ENCODE data around the gene ANO3.
"Not testable (repeated sequence)": the region's sequence is repeated elsewhere in the genome, so short reads cannot be mapped to it uniquely, and the experiment has no call there.

Gene ANO3

DNA sequence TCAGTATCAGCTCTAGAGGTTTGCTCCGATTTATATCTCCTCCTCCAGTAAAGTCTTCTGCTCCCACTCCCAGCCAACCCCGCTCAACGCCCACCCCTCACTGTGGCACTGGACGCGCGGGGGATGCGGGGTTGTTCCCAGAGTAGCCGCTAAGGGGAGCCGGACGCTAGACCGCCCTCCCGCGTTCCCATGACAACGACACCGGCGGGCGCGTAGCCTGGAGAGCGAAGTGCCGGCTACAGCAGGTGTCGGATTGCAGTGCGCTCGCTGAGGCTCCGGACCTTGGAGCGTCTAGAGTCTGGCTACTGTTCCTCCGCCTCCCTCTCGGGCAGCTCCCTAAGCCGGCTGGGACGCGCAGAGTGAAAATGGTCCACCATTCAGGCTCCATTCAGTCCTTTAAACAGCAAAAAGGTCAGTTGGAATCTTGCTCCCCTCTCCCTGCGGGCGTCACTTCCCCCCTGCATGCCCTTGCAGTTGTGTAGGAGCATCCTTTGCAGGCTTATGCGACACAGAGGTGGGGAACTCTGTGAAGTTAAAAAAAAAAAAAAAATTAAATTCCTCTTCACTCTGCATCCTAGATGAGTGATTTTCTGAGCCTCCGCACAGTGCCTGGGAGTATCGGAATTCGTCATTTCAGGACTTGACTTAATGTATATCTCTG, at the start of gene ANO3:
ANO3 (plus strand) TSS at position 220 of the 661 bp plus-strand sequence; CDS start at position 366, 146 bp downstream.
- no peak for DNase-seq (ENCODE audit: extremely low read depth in 1 of 2, low read depth in 1 of 2)

DNA sequence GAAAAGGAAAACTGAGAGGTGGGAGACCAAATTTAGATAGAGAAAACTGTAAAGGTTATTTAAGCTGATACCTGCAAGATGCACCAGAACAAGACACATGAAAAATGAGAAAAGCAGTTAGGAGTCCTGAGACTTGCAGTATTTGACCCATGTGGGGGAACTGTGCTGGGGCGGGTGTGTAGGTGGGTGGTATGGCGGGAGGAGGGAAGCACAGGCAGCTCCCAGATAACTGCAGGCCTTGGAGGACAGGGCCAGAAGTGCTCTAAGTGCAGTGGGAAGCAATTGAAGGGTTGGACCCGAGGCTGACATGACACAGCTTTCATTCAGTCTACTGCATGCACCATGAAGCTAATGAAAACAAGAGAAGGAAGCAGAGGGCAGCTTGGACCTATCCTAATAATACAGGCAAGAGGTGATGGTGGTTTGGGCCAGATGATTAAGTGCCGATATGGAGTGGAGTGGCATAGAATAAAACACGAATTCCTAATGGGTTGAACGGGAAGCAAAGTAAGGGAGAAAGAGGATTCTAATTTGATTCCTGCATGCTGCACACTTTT, 48.0 kb upstream of the ANO3 start:
- no peak for DNase-seq (ENCODE audit: extremely low read depth in 1 of 2, low read depth in 1 of 2)

DNA sequence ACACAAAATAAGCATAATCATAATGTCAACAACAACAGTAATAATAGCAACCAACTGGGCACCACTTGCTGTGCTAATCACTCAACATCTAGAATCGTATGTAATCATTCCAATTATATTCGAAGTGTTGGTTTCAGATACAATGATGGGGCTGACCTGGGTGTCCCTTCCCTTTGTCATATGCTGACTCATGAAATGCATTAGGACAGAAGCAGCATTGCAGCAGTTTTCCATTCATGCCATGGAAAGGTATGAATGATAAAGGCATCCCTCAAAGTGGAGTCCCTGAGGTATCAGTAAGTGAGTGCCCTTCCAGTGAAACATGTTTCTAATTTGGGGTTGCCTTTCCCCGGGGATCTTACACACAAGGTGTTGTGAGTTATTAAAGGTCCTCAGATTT, 46.3 kb upstream of the ANO3 start:
- DNase-seq (ENCODE audit: extremely low read depth in 1 of 2, low read depth in 1 of 2) = no peak

DNA sequence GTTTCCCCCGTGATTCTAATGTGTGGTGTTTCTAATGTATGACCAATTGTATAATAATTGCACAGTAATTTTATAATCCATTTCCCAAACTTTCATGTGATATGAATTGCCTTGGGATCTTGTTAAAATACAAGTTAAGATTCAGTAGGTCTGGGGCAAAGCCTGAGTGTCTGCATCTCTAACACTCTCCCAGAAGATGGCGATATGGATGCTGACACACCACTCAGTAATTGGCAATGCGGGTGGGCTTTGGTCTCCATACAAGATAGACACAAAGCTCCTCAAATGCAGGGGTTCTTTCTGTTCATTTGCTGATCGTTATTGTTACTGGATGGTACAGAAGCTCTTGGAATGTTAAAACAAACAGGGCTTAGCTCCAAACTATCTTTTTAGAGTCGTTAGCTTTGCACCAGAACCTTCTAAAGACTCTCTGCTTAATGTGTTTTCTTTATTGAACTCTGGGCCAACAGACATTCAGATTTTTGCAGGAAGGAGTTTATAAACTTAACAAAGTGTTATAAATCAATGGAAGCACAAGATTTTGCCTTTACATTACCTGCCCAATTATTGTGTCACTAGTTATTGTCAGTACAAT, 45.4 kb upstream of the ANO3 start:
- DNase-seq (ENCODE audit: extremely low read depth in 1 of 2, low read depth in 1 of 2) = no peak

DNA sequence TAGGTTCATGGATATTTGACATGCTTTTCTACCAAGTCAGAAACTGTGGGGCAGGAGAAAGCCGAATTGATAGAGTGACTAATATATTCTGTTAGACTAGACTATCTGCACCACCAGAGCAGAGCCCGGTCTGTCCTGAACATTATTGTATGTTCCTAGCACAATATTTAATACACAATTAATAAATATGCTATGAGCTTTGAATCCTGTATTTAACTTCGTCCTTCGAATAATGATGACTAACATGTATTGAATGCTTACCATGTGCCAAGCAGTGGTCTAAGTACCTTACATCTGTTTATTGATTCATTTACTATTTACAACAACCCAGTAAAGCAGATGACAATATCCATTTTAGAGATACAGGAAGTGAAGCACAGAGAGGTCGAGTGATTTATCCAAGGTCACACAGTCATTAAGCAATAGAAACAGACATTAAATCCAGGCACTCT, 44.8 kb upstream of the ANO3 start:
- DNase-seq (ENCODE audit: extremely low read depth in 1 of 2, low read depth in 1 of 2) = no peak

DNA sequence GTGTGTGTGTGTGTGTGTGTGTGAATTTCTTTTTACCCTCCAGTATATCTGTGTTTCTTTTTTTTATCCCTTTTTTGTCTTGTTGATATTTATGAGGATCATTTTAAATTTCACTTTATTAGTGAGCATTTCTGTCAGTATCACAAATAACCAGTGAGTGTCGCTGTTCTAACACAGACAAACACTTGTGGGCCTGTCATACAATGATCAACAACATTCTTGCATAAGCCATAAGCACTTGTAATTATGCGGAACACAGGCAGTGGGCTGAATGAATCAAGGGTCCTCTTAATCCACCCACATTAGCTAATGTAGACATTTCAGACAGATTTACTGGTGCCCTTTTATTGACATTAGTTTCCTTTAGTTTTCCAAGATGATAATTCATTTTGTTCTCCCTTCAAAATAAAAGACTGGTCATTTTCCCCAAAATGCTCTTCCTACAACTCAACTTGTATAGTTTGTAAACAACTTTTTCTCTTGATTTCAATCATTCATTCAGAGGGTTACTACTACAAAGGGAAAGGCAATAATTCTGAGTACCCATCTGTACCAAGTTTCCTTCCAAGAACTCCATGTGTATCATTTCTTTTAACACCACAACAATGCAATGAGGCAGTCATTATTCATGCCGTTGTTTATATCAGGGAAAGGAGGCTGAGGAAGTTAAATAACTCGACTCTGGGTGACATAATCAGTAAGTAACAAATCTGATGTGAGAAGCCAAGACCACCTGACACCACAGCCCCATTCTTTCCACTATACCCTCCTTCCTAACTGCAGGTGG, 34.5 kb upstream of the ANO3 start:
- DNase-seq (ENCODE audit: extremely low read depth in 1 of 2, low read depth in 1 of 2) = no peak

DNA sequence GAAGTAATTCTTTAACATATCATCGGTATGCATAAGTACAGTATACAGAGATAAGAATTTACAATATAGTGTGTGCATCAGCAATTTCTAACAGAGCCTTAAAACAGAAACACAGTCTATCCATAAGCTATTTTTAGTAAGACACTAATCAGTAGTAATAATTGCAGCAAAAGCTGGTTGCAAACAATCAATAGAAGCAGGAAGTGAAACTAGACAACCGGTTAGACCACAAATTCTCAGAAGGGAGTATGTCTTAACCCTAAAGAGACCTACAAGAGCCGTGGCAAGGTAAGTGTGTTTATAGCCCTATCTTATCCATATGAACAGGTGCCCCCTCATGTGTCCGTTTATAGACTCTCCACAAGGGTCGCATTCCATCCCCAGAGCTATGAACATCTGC, 15.6 kb upstream of the ANO3 start:
- not testable (repeated sequence) for DNase-seq (ENCODE audit: extremely low read depth in 1 of 2, low read depth in 1 of 2)

DNA sequence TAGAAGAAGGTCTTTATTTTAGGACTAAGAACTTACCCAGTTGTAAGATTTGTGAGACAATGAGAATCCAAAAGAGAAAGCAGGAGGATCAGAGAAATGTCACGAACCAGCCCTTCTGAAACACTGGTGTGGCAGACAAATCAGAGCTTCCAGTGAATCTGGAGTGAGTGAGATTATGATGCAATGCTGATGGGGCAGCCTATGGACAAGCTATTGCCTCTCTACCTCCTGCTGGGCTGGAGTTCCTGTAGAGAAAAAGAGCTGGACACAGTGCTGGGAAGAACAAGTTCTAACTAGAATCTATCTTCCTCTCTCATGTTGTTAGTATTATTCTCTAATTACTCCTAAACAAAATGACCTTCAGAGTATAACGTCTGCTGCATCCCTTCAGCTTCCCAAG, 12.0 kb upstream of the ANO3 start:
- DNase-seq (ENCODE audit: extremely low read depth in 1 of 2, low read depth in 1 of 2) = no peak

DNA sequence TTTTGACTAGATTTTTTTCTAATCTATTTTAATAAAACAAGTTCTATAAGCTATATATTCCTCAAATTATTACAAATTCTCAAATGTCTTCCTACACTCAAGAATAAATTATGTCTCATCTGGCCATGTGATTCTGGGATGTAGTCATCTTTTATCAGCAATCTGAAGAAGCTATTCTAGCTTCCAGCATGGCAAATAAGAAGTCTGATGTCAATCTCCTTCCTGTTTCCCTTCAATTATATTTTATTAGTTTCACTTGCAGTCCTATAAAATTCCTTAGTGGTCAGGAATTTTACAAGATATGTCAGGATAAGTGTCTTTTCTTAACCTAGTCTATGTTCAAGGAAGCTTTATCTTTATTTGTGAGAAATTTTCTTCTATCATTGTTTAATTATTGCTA, 10.4 kb upstream of the ANO3 start:
- no peak for DNase-seq (ENCODE audit: extremely low read depth in 1 of 2, low read depth in 1 of 2)

DNA sequence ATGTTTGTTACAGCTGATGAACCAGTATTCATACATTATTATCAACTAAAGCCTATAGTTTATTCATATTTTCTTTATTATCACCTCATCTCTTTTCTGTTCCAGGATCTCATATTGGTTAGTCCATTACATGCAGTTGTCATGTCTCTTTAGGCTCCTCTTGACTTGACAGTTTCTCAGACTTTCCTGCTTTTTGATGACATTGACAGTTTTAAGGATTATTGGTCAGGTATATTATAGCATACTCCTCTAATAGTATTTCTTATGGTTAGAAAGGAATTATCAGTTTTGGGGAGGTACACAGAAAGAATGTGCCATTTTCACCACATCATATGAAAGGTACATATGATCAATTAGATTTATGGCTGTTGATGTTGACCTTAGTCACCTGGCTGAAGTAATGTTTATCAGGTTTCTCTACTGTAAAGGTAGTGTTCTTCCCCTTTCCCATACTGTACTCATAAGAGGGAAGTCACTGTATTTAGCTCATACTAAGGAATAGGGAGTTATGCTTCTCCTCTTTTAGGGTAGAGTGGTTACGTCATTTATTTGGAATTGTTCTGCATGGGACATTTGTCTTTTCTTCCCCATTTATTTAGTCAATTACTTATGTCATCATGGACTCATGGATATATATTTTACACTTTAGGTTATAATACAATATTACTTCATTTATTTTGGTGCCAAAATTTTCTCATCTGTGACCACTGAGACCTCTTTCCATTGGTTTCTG, 9.4 kb upstream of the ANO3 start:
- DNase-seq (ENCODE audit: extremely low read depth in 1 of 2, low read depth in 1 of 2) = no peak

DNA sequence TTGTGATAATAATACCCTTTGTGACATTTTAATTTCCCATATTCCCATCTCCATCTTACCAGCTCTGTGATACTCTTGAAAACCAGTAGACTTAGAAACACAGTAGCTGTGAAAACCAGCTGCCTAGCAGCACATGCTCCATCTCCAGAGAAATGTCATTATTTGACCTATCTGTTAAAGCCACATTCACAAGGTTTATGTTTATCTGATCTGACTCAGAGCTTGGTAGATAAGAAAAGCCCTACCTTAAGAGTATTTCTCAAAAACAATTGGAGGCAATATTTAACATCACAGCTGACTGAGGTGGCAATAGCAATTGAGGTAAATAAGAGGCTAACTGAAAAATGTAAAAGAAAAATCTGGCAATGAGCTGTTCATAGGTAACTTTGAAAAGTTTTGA, 8.1 kb upstream of the ANO3 start:
- DNase-seq (ENCODE audit: extremely low read depth in 1 of 2, low read depth in 1 of 2) = no peak

DNA sequence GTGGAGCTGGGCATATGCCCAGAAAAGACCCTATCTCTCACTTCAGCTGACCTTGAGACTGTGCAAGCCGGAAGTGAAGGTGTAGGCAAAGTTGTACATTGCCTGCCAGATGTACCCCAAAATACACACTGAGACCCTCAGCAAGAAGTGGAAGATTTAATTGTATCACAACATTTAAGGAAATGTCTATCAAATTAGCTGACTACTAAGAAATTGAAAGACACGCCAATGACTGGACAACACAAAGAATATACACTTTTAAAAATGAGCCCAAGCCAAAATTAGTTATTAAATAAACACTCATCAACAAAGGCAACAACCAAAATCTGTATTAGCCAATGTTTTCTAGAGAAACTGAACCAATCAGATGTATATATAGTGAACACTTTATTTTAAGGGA, 7.7 kb upstream of the ANO3 start:
- no peak for DNase-seq (ENCODE audit: extremely low read depth in 1 of 2, low read depth in 1 of 2)

DNA sequence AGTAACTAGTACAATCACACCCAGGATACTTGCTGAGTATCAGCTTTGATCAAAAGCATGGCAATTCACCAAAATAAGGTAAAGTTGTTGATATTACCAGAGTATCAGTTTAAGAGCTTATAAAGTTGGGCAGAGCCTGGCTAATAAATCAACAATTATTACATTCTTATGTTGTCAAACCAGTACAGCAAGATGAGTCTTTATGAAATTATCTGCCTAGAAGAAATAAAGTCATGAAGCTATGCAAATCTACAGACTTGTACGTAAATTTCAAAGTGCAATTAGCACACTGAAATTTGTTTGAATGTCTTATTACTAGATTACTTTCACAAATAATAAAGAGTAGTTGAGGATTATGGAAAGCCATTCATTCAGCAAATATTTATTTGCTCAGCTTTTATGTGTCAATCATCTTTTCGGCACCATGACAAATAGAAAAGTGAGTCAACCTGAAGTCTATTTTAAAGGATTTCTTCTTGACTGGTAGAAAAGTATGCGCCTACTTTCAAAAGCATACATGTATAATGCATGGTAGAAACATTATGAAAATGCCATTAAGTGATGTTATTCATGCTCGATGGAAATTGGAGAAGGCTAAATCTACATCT, 5.0 kb upstream of the ANO3 start:
- DNase-seq (ENCODE audit: extremely low read depth in 1 of 2, low read depth in 1 of 2) = no peak

DNA sequence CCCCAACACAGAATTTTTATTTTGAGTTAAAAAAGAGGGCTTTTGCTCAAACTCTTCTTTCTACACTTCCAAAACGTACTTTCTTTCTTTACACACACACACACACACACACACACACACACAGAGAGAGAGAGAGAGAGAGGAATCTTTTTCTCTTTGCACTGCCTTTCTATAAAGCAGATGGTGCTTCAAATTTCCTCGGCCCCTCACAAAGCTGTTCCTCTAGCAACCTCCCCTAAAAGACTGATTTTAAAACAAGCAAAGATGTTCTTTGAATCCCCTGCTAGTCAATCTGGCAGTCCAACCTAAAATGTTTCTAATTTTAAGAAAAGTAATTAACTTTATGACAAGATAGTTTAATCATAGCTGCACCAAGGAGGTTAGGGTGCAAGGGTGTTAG, 2.7 kb upstream of the ANO3 start:
- DNase-seq (ENCODE audit: extremely low read depth in 1 of 2, low read depth in 1 of 2) = no peak

DNA sequence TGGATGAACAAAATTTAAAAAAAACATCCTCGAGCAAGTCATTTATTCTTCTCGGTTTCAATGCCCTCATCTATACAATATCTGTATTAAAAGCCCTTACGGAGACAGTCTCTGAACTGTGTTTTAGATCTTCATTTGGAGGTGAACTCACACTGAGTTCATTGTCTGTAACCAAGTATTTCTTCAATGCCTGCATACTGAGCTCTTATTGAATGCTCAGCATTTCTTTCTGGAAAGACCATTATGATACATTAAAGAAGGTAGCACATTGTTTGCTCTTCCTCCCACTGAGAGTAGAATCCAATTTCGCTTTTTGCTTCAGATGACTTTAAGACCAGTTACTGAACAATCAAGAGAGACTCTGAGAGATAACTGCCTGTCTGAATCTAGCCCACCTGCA, 1.7 kb upstream of the ANO3 start:
- DNase-seq (ENCODE audit: extremely low read depth in 1 of 2, low read depth in 1 of 2) = no peak

DNA sequence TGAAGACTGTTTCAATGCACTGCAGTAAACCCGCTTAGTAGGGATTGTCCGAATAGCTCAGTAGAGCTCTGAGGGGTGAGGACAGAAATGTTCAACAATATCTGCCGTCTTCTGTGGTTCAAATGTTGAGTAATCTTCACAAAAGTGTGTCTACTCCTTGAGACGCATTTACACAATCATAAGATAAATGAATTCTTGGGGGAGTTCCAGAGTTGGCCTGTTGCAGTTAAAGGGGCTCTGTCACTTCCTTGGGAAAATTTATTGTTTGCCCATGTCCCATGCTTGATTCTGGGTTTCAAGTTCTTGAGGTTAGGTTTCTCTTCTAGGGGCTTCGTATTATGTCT, 614 bp downstream of the ANO3 start:
- no peak for DNase-seq (ENCODE audit: extremely low read depth in 1 of 2, low read depth in 1 of 2)

DNA sequence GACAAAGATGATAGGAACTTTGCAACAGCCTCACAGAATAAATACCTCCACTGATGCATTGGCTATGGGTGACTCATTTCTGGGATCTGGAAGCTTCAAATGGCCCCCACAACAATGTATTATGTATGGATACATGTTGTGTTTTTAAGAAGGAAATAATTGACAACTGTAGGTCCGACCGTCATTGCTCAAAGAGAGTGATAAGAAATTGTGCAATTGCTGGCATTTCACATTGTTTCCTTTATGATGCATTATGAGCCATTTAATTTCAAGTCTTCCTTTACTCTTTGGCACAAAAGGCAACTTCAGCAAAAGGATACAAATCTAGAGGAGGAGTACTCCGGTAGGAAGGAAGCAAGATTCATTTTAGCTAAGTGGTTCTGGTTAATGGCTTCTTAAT, 2.0 kb downstream of the ANO3 start:
- no peak for DNase-seq (ENCODE audit: extremely low read depth in 1 of 2, low read depth in 1 of 2)

DNA sequence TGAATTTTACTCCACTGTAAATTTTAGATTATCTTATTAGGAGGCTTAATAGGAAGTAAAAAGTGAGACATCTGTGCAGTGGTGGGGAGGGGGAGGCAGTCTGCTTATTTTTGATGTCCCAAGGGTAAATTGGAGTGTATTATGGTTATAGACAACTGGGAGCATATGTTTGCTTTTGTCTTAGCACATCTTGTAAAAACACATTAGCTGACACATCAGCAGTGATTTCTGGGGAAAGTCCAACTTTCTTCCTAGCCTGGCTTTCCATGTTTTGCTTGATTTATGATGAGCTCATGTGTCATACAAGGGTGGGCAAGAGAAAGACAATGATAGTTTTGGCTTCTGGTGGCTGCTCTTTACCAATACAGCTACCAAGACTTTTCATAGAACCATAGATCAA, 4.0 kb downstream of the ANO3 start:
- no peak for DNase-seq (ENCODE audit: extremely low read depth in 1 of 2, low read depth in 1 of 2)

DNA sequence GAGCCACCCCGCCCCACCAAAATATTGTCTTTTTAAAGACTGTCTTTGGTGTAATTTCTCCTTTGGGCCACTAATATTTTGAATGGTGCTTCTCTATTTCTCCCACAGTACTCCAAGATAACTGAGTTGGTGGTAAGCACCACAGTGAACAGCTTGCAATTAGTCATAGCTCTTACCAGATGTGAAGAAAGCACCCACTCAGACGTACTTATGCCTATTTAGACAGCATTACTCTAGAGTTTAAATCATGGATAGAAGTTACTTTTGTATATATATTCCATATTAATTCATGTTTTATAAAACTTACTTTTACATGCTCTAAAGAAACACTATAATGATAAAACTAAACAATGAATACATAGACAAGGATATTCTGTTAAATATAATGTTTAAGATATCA, 12.7 kb downstream of the ANO3 start:
- no peak for DNase-seq (ENCODE audit: extremely low read depth in 1 of 2, low read depth in 1 of 2)

DNA sequence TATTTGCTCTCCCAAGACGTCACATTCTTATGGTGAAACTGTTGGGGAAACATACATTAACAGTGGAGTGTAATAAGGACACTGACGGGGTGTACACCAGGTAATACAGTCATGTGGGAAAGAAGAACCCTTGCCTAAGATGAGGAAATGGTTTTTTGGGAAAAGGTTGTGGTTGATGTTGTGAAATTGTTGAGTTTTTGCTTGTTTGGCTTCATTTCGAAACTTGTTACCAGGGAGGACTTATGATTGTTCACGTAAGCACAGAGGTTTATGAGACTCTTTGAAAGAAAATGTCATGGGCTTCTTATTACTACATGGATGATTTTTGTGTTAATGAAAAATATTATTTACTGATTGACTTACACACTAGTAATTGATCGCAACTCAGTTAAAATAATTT, 16.8 kb downstream of the ANO3 start:
- no peak for DNase-seq (ENCODE audit: extremely low read depth in 1 of 2, low read depth in 1 of 2)

DNA sequence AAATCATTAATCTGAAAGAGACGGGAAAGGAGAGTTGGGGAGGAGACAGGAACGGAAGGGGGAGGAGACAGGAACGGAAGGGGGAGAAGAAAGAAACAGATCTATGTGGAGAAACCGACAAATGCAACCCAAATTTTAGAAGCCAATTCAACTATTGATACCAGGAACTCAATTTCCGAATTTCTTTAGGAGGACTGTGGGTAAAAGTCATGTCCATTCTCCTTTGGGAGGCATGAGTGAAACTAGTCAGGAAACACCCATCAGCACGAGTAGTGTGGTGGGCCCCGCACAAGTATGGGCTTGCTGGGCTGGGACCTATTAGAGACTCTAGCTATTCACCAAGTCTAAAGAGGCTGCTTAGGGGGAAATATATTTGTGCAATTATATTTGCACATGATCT, 18.1 kb downstream of the ANO3 start:
- DNase-seq (ENCODE audit: extremely low read depth in 1 of 2, low read depth in 1 of 2) = no peak

Measured in activated CD8-positive, alpha-beta memory T cell treated with anti-CD3 and anti-CD28 coated beads for 1 hour (primary cell).